Uterus (tissue), 2 donors: ENCODE data around the gene ID3.

Experiments used
- POLR2A ChIP-seq, 2 donors: fragments of 450-650 bp; IDR thresholded peaks; one replicate each; pipeline ENCODE4 v1.6.1; 2016; ENCODE audit warnings: antibody characterized with exemption in 2 of 2, mild to moderate bottlenecking in 1 of 2, moderate library complexity in 1 of 2
- TF ChIP-seq, protein P1 (sequence below), 4 experiments: fragments of 200-600 bp in 2 of 4; fragments of 450-650 bp in 2 of 4; sonication (generic) in 2 of 4; IDR thresholded peaks; one replicate each; pipeline ENCODE4 v1.5.1; 2016 to 2019; ENCODE audit warnings: antibody characterized with exemption in 4 of 4, mild to moderate bottlenecking in 2 of 4, moderate library complexity in 1 of 4

DNA sequence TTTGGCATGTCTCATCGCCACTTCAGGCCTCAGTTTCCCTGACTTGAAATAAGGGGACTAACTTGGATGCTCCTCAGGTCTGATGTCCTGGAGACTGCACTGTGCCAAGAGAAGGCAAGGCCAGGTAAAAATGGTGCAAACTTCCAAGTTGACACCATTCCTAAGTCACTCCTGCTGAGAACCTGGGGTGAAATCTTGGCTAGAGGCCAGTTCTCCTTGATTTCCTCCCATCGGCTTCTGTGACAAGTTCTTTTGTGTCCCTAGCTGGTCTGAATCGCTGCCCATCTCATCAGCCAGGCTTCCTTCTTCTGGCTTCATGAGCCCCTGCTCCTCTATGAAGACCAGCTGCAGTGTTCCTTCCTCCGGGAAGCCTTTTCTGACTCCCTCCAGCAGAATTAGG, 48.6 kb upstream of the ID3 start:
- TF ChIP-seq POLR2A (IDR thresholded peaks at IDR 0.05), result no peak
- TF ChIP-seq, protein P1, sequence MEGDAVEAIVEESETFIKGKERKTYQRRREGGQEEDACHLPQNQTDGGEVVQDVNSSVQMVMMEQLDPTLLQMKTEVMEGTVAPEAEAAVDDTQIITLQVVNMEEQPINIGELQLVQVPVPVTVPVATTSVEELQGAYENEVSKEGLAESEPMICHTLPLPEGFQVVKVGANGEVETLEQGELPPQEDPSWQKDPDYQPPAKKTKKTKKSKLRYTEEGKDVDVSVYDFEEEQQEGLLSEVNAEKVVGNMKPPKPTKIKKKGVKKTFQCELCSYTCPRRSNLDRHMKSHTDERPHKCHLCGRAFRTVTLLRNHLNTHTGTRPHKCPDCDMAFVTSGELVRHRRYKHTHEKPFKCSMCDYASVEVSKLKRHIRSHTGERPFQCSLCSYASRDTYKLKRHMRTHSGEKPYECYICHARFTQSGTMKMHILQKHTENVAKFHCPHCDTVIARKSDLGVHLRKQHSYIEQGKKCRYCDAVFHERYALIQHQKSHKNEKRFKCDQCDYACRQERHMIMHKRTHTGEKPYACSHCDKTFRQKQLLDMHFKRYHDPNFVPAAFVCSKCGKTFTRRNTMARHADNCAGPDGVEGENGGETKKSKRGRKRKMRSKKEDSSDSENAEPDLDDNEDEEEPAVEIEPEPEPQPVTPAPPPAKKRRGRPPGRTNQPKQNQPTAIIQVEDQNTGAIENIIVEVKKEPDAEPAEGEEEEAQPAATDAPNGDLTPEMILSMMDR (IDR thresholded peaks at IDR 0.05), result no peak
